ELF-1 (cell line): Measurements from ENCODE around the gene SLC4A1.

Experiments
- DNase-seq: peaks from one replicate; pipeline ENCODE4 v3.0.0-alpha.2; 2016; ENCODE audit warnings: low read depth, low spot score

Gene SLC4A1

DNA sequence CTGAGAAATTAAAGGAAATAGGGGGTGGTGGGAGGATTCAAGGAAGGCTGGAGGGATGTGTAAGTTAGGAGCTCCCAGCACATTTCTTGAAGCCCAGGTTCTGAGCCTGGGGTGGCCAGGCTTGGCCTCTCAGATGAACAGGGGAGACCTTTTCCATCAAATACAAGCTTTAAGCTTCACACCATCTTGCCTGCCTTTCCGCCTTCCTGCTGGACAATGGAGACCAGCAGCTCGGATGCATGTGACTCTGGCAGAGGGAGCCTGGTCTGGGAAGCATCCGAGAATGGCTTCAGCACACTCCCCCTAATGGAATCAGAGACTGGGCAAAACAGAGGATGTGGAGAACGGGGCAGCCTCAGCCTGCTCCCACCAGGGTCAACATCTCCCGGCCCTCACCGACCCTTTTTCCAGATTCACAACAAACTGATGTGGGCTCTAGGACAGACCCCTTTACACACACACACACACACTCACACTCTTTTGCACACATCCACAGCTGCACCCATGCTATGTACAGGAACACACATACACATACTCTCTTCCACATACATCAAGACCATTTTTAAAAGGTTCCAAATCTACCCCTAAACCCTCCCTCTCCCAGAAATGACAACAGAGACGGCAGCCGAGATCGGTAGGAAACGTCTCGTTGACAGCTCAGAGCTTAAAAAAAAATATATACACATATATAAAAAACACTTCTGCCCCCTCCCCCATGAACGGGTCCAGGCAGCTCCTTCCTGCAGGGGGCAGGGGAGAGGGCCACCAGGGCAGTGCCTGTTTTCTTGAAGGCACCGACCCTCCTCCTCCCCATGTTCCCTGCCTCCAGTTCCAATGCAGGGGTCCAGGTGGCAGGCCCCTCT, 61.7 kb downstream of the SLC4A1 start:
- no peak for DNase-seq

DNA sequence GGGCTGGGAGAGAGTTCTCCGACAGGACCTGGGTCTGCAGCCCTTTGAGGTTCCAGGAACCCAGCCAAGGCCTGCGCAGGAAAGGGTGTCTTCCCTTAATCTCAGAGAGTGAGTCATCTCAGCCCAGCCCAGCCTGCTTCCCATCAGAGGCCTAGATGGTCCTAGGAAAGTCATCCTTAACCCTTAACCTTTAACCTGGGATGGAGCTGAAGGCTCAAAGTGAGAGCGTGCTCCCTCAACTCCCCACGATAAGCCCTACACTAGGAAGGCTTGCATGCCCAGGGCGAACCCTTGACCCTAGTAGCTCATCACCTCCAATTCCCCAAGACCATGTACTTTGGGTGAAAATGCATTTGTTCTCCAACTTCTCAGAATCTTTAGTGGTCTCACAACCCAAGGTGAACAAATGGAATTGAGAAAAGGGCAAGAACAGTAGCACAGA, 63.5 kb downstream of the SLC4A1 start:
- no peak for DNase-seq

DNA sequence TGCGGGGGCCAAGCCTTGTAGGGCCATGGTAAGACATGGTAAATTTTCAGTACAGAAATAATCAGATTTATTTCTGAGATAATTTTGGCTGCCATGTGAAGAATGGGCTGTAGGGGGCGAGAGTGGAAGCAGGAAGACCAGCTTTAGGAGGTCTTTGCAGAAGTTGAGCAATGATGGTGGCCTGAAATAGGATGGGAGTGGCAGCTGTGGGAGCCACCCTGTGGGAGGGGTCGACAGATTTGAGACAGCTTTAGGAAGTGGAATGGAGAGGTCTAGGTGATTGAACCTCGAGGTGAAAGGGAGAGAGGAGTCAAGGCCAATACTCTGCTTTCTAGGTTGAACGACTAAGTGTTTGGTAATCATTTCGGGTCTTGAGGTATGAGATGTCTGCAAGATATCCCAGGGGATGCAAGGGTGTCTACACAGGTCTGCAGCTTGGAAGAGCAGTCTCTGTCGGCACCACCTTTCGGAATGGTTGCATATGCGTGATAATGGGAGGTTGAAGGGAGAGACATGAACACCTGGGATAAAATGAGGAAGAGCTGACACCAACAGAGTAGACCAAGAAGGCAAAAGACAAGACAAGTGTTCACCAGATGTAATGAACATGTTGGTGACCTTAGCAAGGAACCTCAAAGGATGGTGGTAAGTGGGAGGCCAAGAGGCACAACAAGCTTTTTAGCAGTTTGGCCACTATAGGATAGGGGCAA, 64.0 kb downstream of the SLC4A1 start:
- DNase-seq: peak; percentile 82

DNA sequence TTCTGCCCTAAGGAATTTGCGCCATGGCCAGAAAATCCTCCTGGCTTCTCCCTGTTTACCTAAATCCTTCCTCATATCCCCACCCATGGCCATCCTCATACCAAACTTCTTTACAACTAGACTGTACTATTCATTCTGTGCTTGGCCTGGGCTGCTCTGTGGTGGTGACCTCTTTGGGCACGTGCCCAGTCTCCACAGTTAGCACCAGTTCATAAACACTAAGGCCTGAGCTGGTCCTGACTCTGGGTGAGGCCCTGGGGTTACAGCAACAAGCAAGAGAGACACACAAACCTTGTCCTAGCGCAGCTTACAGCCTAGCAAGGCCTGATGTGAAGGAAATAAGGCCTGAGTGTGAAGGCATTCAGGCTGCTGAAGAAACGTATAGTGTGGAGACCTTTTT, 65.2 kb downstream of the SLC4A1 start:
- no peak for DNase-seq

DNA sequence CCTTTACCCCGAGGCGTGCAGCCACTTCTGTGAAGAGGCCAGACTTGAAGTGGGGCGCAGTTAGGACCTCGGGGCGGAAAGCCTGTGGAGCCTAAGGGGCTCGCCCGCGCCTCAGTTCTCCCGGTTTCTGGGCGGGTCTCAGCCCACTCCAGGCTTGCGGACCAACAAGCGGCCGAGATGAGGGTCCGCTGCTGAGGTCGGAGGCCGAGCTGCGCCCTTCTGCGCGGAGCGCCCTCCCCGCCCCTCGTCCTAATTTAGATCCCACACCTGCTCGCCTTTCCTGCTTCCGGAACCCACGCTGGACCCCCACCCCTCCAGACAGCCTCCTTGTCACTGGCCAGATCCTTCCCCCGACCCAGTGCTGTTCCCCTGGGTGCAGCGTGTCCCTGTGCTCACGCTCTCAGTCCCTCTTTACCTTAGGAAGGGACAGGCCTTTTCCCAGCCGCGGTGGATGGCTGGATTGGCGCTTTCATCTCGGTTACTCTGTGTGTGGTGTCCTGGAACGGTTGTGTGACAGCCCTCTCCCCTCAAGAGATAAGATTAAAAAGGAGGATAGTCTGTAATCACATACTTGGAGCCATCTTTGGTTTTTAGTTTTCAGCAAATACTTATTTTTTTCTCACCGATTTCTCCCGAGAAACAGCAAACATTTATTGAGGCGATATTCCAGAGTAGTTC, 67.3 kb downstream of the SLC4A1 start:
- DNase-seq: no peak

DNA sequence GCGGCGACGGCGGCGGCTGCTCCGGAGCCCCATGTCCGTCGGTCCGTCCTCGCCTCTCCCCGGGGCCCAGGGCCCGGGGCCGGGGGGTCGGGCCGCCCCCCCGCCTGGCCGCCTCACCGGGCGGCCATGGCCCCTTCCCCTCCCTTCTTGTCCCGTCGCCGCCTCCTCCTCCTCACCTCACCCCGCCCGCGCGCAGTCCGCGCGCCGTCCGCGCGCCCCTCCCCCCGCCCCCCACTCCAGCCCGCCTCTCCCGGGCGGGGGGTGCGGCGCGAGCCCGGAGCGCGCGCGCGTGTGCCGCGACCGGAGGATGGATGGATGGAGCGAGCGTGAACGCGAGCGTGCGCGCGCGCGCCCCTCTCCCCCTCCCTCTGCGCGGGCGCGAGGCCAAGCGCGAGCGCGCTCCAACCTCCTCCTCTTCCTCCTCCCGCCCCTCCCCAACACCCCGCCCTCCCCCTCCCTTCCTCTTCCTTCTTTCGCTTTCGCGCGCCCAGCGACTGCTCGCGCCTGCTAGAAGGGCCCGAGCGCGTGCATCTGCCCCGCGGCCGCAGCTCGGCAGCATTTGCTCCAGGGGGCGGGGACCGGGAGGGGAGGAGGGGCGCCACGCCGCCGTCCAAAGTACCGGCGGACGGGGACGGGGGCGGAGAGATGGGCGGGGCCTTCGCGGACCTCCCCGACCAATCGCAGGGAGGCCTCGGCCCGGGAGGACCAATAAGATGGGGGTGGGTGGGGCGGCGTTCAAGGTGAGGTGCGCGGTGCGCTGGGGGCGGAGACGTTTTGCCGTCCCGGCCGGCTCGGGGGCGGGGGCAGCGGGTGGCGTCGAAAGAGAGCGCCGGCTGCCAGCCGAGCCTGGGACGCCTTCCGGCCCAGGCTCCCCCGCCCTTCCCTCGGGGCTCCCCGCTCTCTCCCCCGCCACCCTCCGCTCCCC, 68.1 kb downstream of the SLC4A1 start, which contains the start of gene ATXN7L3:
TSS of gene ATXN7L3 (minus strand) at position 332 of the 925 bp plus-strand sequence. CDS start 1,814 bp downstream, outside the sequence.
- peak; percentile 96 for DNase-seq

DNA sequence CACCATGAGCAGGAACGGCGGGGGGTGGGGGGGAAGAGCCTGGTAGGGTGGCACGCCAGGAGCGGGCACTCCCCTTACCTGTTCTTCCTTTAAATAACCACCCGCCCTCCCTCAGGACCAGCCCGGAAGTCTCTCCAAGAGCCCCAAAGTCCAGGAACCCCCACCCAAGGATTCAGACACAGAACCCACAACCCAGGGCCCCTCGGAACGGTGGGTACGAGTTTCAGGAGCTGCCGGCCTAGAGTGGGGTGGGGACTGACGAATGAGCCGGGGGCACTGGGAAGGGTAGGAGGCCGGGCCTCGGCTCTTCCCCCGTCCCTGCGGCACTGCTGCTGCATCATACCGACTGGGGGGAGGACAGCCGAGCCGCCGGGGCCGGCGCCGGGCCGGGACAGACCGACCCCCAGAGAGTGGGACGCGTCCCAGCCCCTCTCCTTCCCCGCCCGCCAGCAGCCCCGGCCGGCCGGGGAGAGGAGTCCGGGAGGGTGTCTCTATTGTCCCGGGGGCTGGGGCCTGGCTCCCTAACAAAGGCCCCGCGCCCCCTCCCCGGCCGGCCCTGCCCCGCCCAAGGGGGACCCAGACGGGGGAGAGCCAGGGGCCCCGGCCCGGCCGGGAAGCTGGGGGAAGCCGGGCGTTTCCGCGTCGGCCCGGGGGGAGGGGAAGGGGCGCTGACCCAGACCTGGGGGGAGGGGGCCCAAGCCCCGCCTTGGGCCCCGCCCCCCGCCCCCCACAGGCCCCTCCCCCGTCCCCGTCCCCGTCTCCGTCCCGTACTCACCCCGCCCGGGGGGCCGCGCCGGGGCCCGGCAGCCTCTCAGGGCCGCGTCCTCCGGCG, 69.0 kb downstream of the SLC4A1 start:
- no peak for DNase-seq
